Upper lobe of left lung (tissue), 6 donors: ENCODE data around the gene ARHGEF10L. TPM values are rescaled to one million over a fixed set of nuclear protein-coding genes. Genes with fewer than 3 reads are reported as not detected.

Source experiments
- ATAC-seq, 2 donors: fragments of 200-7000 bp; cut with Tn5 transposase; one replicate each; pipeline ENCODE4 v1.9.1; 2022; ENCODE audit warnings: mild to moderate bottlenecking in 2 of 2, moderate library complexity in 2 of 2; ENCODE audit not compliant: low FRiP score in 2 of 2
- DNase-seq, 2 donors: peaks; one replicate each; pipeline ENCODE4 v3.0.0-alpha.2; 2019 to 2020
- H3K27ac ChIP-seq, 4 donors: fragments of 200-600 bp; sonication (generic); one replicate each; pipeline ENCODE4 v1.5.1; 2016 to 2019
- H3K27me3 ChIP-seq, 4 donors: fragments of 200-600 bp; sonication (generic); one replicate each; pipeline ENCODE4 v1.5.1; 2017 to 2019
- H3K36me3 ChIP-seq, 4 donors: fragments of 200-600 bp; sonication (generic); one replicate each; pipeline ENCODE4 v1.5.1; 2016 to 2019
- H3K4me1 ChIP-seq, 4 donors: fragments of 200-600 bp; sonication (generic); one replicate each; pipeline ENCODE4 v1.5.1; 2018 to 2019
- H3K4me3 ChIP-seq, 4 donors: fragments of 200-600 bp; sonication (generic); one replicate each; pipeline ENCODE4 v1.5.1; 2017 to 2019; ENCODE audit warnings: mild to moderate bottlenecking in 2 of 4, moderate library complexity in 1 of 4
- H3K9me3 ChIP-seq, 4 donors: fragments of 200-600 bp; sonication (generic); one replicate each; pipeline ENCODE4 v1.5.1; 2018 to 2019
- CTCF ChIP-seq, 6 experiments: fragments of 450-650 bp in 4 of 6; fragments of 200-600 bp in 2 of 6; sonication (generic) in 2 of 6; IDR thresholded peaks; one replicate each; pipeline ENCODE4 v1.5.1; 2016 to 2019; ENCODE audit warnings: antibody characterized with exemption in 6 of 6
- EP300 ChIP-seq, 4 donors: sonication (generic); formaldehyde crosslinking; IDR thresholded peaks; one replicate each; pipeline ENCODE4 v1.5.1; 2017; ENCODE audit warnings: antibody characterized with exemption in 4 of 4, control low read depth in 2 of 4
- POLR2A ChIP-seq, 4 donors: fragments of 450-650 bp; IDR thresholded peaks; one replicate each; pipeline ENCODE4 v1.5.1; 2016 to 2017; ENCODE audit warnings: antibody characterized with exemption in 4 of 4, mild to moderate bottlenecking in 2 of 4
- POLR2AphosphoS5 ChIP-seq, 2 donors: sonication (generic); formaldehyde crosslinking; IDR thresholded peaks; one replicate each; pipeline ENCODE4 v1.5.1; 2017; ENCODE audit warnings: antibody characterized with exemption in 2 of 2
- WGBS, 2 donors: methylation state at CpG; one replicate each; pipeline ENCODE4 v1.1.5; 2017 to 2018; 5-methylcytosine and 5-hydroxymethylcytosine counted together
- total RNA-seq, 6 donors: library from RNA; depleted of rRNA in 4 of 6; stranded (reverse); fragments of >200 nt in 4 of 6; gene quantifications; one replicate each; pipeline versions ENCODE4 v1.1.0 to v1.2.1, GENCODE V29; 2016 to 2021
- donor health status: DM: no; HTN: no; CAD: no; lungs with moderate emphysema.
- donor health status: DM: no; HTN: yes; CAD: no; lungs with severe emphysema.

Gene ARHGEF10L
- total RNA-seq, 6 donors from 2014 or later, result 17.6 to 172 (median 50.0) TPM

- H3K4me1 ChIP-seq, result peaks cover 0 to 14% (median 12%) of the 10 kb centered on the region in 4 donors
- no peak for ATAC-seq
- TF ChIP-seq POLR2AphosphoS5 (IDR thresholded peaks at IDR 0.05) (no peak), EP300 (IDR thresholded peaks at IDR 0.05) (no peak), POLR2A (IDR thresholded peaks at IDR 0.05) (no peak)
- H3K27me3 ChIP-seq, result no peaks in the 10 kb centered on the region
- H3K4me3 ChIP-seq, result no peak overlapping the region
- no peaks in the 10 kb centered on the region for H3K36me3 ChIP-seq
- no peak for DNase-seq
- no peaks in the 10 kb centered on the region for H3K9me3 ChIP-seq
- H3K27ac ChIP-seq, result no peak overlapping the region
- 77 to 100% methylated on average over 2 to 5 of the region's 5 CpGs for WGBS, 2 donors
Observed at GRCh38 chr1:17610085-17610484, 70.6 kb downstream of the ARHGEF10L start.

- no peak overlapping the region for H3K27ac ChIP-seq
- peaks cover 0 to 13% (median 10%) of the 10 kb centered on the region in 4 donors for H3K4me1 ChIP-seq
- H3K36me3 ChIP-seq, result no peaks in the 10 kb centered on the region
- no peak overlapping the region for H3K4me3 ChIP-seq
- no peak for DNase-seq
- no peak for ATAC-seq
- H3K27me3 ChIP-seq, result no peaks in the 10 kb centered on the region
- H3K9me3 ChIP-seq, result no peaks in the 10 kb centered on the region
- 80 to 86% methylated on average over 3 to 5 of the region's 5 CpGs for WGBS, 2 donors
- TF ChIP-seq CTCF (IDR thresholded peaks at IDR 0.05), result no peak
Observed at GRCh38 chr1:17610713-17611112, 71.2 kb downstream of the ARHGEF10L start.

- Histone ChIP-seq H3K27me3 (no peaks in the 10 kb centered on the region), H3K36me3 (no peaks in the 10 kb centered on the region), H3K27ac (no peak overlapping the region), H3K4me1 (peaks cover 0 to under 1% (median 0%) of the 10 kb centered on the region in 4 donors), H3K4me3 (no peak overlapping the region), H3K9me3 (no peaks in the 10 kb centered on the region)
- 55 to 69% methylated on average over 1 of the region's 1 CpG for WGBS, 2 donors
- ATAC-seq, result no peak
- TF ChIP-seq POLR2A (IDR thresholded peaks at IDR 0.05) (no peak), EP300 (IDR thresholded peaks at IDR 0.05) (no peak), POLR2AphosphoS5 (IDR thresholded peaks at IDR 0.05) (no peak), CTCF (IDR thresholded peaks at IDR 0.05) (no peak)
- no peak for DNase-seq
Observed at GRCh38 chr1:17611991-17612390, 72.5 kb downstream of the ARHGEF10L start.

GRCh38 chr1:17612831-17613230 is 73.3 kb downstream of the ARHGEF10L start:
- Histone ChIP-seq H3K9me3 (no peaks in the 10 kb centered on the region), H3K4me3 (no peak overlapping the region), H3K27ac (no peak overlapping the region), H3K4me1 (peaks cover 0 to 3% (median 0%) of the 10 kb centered on the region in 4 donors), H3K27me3 (no peaks in the 10 kb centered on the region), H3K36me3 (no peaks in the 10 kb centered on the region)
- no peak for ATAC-seq
- no peak for DNase-seq
- WGBS, 2 donors, result 91% methylated on average over 10 of the region's 10 CpGs
- TF ChIP-seq EP300 (IDR thresholded peaks at IDR 0.05) (no peak), POLR2A (IDR thresholded peaks at IDR 0.05) (no peak), CTCF (IDR thresholded peaks at IDR 0.05) (no peak), POLR2AphosphoS5 (IDR thresholded peaks at IDR 0.05) (no peak)

- WGBS, 2 donors, result 72 to 77% methylated on average over 4 of the region's 4 CpGs
- DNase-seq, result no peak
- TF ChIP-seq POLR2A (IDR thresholded peaks at IDR 0.05) (no peak), POLR2AphosphoS5 (IDR thresholded peaks at IDR 0.05) (no peak), EP300 (IDR thresholded peaks at IDR 0.05) (no peak), CTCF (IDR thresholded peaks at IDR 0.05) (no peak)
- Histone ChIP-seq H3K36me3 (no peaks in the 10 kb centered on the region), H3K27ac (peak overlapping the region in 1 of 4 donors; percentile 26), H3K4me1 (peaks cover 0 to 5% (median 1%) of the 10 kb centered on the region in 4 donors), H3K27me3 (no peaks in the 10 kb centered on the region), H3K4me3 (no peak overlapping the region), H3K9me3 (no peaks in the 10 kb centered on the region)
- no peak for ATAC-seq
Observed at GRCh38 chr1:17614586-17614985, 75.1 kb downstream of the ARHGEF10L start.
